ENCODE measurements around the gene ATG9B. TPM values are rescaled to one million over a fixed set of nuclear protein-coding genes. Genes with fewer than 3 reads are reported as not detected.

ATG9B gene
- total and polyA plus RNA-seq, 9 of the 15 experiments (the other 6 are each of a cell fraction or from before 2014, with no cell fraction given), result 0.29 to 8.0 (median 2.1) TPM

- TF ChIP-seq ZNF165 (CRISPR knock-in tag; IDR thresholded peaks at IDR 0.05; ENCODE audit: borderline replicate concordance) (no peak), TRIM28 (IDR thresholded peaks at IDR 0.05) (no peak), SMAD1 (IDR thresholded peaks at IDR 0.05; ENCODE audit: low read depth, low read length, partially characterized antibody) (no peak), FOXA3 (CRISPR knock-in tag; conservative IDR thresholded peaks at IDR 0.05 in 1 of 2, IDR thresholded peaks at IDR 0.05 in 1 of 2) (no peak), SAFB2 (IDR thresholded peaks at IDR 0.05; ENCODE audit: borderline replicate concordance, low read depth, low read length, severe bottlenecking) (no peak), BRD9 (IDR thresholded peaks at IDR 0.05; ENCODE audit: low read depth, partially characterized antibody) (no peak), FOXK1 (CRISPR knock-in tag; IDR thresholded peaks at IDR 0.05; ENCODE audit: borderline replicate concordance) (no peak), PHF20 (IDR thresholded peaks at IDR 0.05; ENCODE audit: partially characterized antibody) (peak; percentile 17), THAP12 (CRISPR knock-in tag; IDR thresholded peaks at IDR 0.05) (0 out of 2 replicates have a peak, but pooled peaks have one; percentile 49), ZBTB7A (IDR thresholded peaks at IDR 0.05; ENCODE audit: borderline replicate concordance, control insufficient read depth, low read depth, low read length) (0 out of 2 replicates have a peak, but pooled peaks have one; percentile 61), PCBP1 (IDR thresholded peaks at IDR 0.05; ENCODE audit: low read depth, low read length, poor library complexity, severe bottlenecking) (peak; percentile 57), RBFOX2 (IDR thresholded peaks at IDR 0.05; ENCODE audit: low read depth, low read length) (0 out of 2 replicates have a peak, but pooled peaks have one; percentile 10), RNF2 (IDR thresholded peaks at IDR 0.05) (no peak), ZNF224 (CRISPR knock-in tag; IDR thresholded peaks at IDR 0.05) (no peak), NFIC (IDR thresholded peaks at IDR 0.05) (peak; percentile 89), ZNF354B (CRISPR knock-in tag; IDR thresholded peaks at IDR 0.05) (no peak), NCOA2 (IDR thresholded peaks at IDR 0.05; ENCODE audit: partially characterized antibody in 2 of 2) (no peak)
- TF ChIP-seq, protein P1, sequence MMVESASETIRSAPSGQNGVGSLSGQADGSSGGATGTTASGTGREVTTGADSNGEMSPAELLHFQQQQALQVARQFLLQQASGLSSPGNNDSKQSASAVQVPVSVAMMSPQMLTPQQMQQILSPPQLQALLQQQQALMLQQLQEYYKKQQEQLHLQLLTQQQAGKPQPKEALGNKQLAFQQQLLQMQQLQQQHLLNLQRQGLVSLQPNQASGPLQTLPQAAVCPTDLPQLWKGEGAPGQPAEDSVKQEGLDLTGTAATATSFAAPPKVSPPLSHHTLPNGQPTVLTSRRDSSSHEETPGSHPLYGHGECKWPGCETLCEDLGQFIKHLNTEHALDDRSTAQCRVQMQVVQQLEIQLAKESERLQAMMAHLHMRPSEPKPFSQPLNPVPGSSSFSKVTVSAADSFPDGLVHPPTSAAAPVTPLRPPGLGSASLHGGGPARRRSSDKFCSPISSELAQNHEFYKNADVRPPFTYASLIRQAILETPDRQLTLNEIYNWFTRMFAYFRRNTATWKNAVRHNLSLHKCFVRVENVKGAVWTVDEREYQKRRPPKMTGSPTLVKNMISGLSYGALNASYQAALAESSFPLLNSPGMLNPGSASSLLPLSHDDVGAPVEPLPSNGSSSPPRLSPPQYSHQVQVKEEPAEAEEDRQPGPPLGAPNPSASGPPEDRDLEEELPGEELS (CRISPR knock-in tag; IDR thresholded peaks at IDR 0.05; ENCODE audit: borderline replicate concordance), result no peak
Observed at GRCh38 chr7:150977382-150978125, 46.7 kb downstream of the ATG9B start (continued).
